ENCODE results near the gene DPRX.
"Not testable (repeated sequence)": the region's sequence is repeated elsewhere in the genome, so short reads cannot be mapped to it uniquely, and the experiment has no call there.

The DPRX gene

GRCh38 chr19:53647350-53647749 is 15.6 kb downstream of the DPRX start:
- DNase-seq: no peak

- no peak for DNase-seq
Measured at GRCh38 chr19:53647792-53648191, 16.0 kb downstream of the DPRX start.

GRCh38 chr19:53649746-53650593 is 18.2 kb downstream of the DPRX start:
- no peak for DNase-seq

- DNase-seq: no peak
Measured at GRCh38 chr19:53652476-53652875, 20.7 kb downstream of the DPRX start.

GRCh38 chr19:53655042-53655665 is 23.4 kb downstream of the DPRX start:
- DNase-seq: no peak

- DNase-seq: no peak
Measured at GRCh38 chr19:53657330-53657729, 25.5 kb downstream of the DPRX start.

- DNase-seq: no peak
Measured at GRCh38 chr19:53657778-53658177, 26.0 kb downstream of the DPRX start.

- no peak for DNase-seq
Measured at GRCh38 chr19:53659292-53659691, 27.5 kb downstream of the DPRX start.

- no peak for DNase-seq
Measured at GRCh38 chr19:53660584-53660983, 28.8 kb downstream of the DPRX start.

GRCh38 chr19:53662209-53662608 is 30.4 kb downstream of the DPRX start:
- DNase-seq: no peak

- DNase-seq: no peak
Measured at GRCh38 chr19:53664152-53664551, 32.4 kb downstream of the DPRX start.

- no peak for DNase-seq
Measured at GRCh38 chr19:53664760-53665159, 33.0 kb downstream of the DPRX start.

- DNase-seq: not testable (repeated sequence)
Measured at GRCh38 chr19:53666331-53666730, 34.5 kb downstream of the DPRX start.

GRCh38 chr19:53668804-53669203 is 37.0 kb downstream of the DPRX start:
- DNase-seq: not testable (repeated sequence)

- DNase-seq: no peak
Measured at GRCh38 chr19:53670345-53670744, 38.5 kb downstream of the DPRX start.

GRCh38 chr19:53671663-53672062 is 39.9 kb downstream of the DPRX start:
- no peak for DNase-seq

Data from effector CD4-positive, alpha-beta T cell (primary cell).